Measurements from ENCODE around the gene C1orf210.

The C1orf210 gene

DNA sequence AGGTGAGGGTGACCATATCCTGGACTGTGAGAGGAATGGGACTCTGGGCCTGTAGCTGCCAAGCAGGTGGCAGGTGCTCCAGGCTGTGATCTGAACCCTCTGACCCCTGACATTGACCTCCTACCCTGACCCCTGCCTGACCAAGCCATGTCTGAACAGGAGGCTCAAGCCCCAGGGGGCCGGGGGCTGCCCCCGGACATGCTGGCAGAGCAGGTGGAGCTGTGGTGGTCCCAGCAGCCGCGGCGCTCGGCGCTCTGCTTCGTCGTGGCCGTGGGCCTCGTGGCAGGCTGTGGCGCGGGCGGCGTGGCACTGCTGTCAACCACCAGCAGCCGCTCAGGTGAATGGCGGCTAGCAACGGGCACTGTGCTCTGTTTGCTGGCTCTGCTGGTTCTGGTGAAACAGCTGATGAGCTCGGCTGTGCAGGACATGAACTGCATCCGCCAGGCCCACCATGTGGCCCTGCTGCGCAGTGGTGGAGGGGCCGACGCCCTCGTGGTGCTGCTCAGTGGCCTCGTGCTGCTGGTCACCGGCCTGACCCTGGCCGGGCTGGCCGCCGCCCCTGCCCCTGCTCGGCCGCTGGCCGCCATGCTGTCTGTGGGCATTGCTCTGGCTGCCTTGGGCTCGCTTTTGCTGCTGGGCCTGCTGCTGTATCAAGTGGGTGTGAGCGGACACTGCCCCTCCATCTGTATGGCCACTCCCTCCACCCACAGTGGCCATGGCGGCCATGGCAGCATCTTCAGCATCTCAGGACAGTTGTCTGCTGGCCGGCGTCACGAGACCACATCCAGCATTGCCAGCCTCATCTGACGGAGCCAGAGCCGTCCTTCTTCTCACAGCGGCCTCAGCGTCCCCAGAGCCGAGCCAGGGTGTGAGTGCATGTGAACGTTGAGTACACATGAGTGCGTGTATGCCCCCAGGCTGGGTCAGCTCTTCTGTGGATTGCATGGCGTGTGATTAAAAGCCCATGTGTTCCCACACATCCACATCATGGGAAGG, 12.5 kb downstream of the C1orf210 start:
- DNase-seq = no peak

DNA sequence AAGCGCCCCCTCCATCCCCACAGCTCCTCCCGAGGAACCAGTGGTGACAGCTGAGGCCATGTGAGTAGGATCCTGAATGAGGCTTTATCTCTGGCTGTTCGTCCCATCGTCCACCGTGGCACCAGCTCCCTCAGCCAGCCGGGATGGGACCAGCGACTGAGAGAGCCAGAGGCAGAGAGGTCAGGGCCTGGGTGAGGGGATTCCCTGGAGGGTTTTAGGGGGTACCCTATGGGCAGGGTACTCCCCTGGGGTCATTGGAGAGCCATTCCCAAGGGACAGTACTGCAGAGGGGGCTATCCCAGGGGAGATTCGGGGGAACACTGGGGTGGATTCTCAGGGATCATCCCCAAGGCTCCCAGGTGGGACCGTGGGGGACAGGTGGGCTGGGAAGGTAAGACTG, 13.2 kb downstream of the C1orf210 start:
- DNase-seq = no peak

GRCh38 chr1:43271186-43272118, 13.9 kb downstream of the C1orf210 start:
- no peak for DNase-seq

DNA sequence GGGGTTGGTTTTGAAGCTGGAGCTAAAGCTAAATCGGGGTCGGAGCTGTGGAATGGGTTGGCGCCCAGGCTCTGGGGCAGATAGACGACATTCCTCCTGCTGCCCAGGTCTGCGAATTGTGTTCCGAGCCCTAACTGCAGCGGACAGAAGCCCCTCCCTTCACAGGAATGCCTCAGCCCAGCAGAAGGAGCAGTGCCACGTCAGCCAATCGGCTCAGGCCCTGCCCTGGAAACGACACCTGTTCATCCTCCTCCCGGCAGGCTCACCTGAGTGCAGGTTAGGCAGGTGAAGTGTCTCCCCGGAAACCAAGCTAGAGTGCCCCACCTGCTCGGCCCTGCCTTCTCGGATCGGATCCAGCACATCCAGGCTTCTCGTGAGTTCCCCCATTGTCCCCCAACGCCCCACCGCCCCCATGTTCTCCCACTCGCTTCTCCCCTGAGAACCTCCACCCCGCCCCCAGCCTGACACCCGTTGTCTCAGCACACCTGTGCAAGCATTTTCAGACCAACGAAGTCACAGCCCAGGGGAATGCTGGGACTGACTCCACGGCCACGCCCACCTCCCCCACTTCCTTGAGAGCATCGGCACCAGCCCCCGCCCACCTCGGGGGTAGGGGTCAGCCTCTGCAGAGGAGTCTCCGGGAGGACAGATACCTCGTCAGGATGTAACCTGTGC, 14.8 kb downstream of the C1orf210 start:
- no peak for DNase-seq

DNA sequence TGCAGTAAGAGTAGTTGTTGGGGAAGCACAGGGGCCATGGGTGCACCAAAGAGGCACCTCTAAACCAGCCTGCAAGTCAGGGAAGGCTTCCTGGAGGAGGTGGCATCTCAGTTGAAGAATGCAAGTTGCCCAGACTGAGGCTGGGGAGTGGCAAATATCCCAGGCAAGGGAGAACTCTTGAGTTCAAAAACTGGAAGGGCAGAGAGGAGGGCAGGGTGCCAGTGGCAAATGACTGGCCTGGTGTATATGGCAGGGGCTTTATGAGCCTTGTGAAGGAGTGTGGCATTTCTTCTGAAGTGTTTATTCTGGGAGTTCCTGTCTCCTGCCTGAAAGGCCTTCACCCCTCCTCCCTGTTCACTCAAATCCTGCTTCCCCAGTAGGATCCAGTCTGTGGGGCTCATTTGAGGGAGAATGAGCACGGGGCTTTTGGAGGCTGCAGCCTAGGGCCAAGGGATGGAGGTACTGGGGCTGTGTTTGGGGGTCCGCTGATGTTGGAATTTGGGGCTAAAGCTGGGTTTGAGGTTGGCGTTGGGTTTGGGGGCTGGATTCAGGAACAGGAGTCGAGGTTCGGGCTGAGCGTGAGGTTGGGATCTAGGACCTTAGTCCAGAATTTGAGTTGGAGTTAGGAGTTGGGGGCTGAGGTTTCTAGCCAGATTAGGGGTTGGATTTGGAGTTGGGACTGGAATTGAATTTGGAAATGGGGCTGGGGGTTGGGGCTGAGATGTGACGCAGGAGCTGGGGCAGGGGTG, 15.6 kb downstream of the C1orf210 start, which contains the start of gene TMEM125:
TSS of gene TMEM125 (plus strand) at position 357 of the 749 bp plus-strand sequence. CDS start 2,740 bp downstream, outside the sequence.
- DNase-seq = no peak

DNA sequence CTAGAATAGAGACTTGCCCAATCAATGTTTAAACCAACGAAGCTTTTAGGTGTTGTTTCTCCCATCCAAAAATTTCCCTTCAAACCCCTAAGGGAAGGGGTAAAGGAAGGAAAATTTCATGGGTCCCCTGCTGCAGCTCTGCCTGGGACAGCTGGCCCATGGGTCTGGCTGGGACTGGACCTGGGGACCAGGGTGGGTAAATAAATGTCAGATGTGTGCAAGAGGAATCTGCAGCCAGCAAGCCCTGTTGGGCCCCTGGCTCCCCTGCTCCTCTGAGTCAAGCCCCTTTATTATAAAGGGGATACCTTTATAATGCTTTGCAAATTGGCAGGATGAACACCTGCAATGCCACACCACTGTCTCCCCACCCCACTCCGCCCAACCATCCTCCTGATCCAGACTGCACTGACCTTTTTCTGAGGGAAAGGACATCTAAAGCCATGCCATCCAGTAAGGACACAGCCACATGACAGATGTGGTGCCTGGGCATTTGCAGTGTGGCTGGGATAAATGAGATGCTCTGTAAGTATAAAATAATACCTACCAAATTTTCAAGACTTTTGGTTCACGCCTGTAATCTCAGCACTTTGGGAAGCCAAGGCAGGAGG, 17.5 kb downstream of the C1orf210 start:
- DNase-seq = no peak

DNA sequence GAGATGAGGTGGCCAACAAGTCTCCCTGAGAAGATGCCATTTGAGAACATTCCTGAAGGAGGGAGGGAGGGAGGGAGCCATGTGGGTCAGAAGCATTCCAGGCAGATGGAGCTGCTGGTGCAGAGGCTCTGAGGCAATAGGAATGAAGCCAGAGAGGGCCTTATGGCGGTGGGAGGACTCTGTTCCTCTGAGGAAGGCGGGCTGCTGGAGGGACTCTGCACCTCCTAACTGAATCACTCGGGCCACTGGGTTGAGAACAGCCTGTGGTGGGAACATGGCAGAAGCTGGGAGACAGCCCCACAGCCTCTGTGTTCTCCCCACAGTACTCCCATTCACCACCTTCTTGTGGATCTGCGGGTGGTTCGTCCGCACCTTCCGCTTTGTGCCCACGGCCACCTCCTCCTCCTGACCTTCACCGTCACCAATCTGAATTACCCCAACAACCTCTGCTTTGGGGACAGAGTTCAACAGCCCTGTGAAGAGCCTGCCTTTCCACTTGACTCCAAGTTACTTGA, 18.0 kb downstream of the C1orf210 start:
- no peak for DNase-seq

DNA sequence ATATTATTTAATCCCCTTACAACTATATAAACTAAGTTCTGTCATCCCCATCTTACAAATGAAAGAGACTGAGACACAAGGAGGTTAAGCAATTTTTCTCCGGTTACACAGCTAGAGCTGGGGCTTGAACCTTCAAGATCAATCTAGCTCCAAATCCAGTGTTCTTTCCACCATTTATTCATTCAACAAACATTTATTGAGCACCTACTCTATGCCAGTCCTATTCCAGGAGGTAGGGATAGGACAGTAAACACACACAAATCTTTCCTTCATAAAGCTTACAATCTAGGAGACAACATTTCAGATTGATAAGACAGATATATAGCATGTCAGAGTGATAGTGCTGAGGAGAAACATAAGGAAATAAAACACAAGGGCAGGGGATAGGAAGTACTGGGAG, 18.5 kb downstream of the C1orf210 start:
- DNase-seq = no peak

- no peak for DNase-seq
Observed at GRCh38 chr1:43265431-43265830, 19.9 kb downstream of the C1orf210 start.

GRCh38 chr1:43258370-43258769, 27.0 kb downstream of the C1orf210 start:
- no peak for DNase-seq

- no peak for DNase-seq
Observed at GRCh38 chr1:43256675-43257570, 28.5 kb downstream of the C1orf210 start.

- DNase-seq = no peak
Observed at GRCh38 chr1:43255438-43256210, 29.8 kb downstream of the C1orf210 start.

DNA sequence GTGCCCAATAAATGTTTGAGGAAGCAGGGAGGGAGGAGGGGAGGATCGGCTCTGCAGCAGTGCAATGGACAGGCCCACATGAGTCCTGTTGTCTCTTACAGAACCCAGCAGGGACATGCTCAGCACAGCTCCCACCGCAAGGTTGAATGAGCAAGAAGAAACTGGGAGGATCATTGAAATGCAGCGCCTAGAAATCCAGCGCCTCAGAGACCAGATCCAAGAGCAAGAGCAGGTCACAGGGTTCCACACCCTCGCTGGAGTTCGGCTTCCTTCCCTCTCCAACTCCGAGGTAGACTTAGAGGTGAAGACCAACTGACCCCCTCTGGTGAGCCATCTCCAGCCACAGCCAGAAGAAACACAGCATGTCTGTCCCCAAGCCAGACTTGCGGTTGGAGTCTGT, 31.5 kb downstream of the C1orf210 start:
- no peak for DNase-seq

- DNase-seq = no peak
Observed at GRCh38 chr1:43253173-43253572, 32.2 kb downstream of the C1orf210 start.

DNA sequence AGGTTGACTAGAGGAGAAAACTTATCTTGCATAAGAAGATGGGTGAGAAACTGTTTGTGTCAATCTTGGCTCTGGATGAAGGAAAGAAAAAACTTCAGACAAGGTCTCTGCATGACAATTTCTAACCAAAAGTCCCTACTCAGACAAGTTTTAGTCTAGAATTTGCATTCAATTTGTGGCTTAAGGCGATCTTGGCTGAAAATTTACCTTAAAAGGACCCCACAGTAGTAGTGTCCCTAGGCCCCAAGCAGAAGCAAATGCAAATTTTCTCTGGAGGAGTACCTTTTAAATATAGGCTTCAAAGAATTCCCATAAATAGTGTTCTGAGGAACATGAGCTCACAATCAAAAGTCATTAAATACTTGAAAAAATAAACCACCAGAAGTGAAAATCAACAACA, 33.2 kb downstream of the C1orf210 start:
- DNase-seq = no peak

- no peak for DNase-seq
Observed at GRCh38 chr1:43251024-43251423, 34.4 kb downstream of the C1orf210 start.

DNA sequence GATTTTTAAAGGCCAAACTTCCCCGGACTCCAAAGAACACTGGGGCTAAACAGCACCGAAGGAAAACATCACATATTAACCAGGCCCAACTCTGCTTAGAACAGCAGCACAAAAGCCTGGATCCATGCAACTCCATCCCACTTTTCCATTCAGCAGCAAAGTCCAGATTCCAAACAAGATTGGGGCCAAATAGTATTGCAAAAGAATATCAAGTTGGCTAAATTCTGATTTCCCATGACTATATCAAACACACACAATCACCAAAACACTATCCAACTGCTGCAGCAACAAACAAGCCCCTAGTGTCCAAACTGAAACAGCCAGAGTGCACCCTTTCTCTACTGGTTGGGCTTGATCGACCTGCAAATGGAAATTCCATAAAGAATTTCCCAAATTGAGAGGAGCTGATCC, 35.0 kb downstream of the C1orf210 start:
- no peak for DNase-seq

DNA sequence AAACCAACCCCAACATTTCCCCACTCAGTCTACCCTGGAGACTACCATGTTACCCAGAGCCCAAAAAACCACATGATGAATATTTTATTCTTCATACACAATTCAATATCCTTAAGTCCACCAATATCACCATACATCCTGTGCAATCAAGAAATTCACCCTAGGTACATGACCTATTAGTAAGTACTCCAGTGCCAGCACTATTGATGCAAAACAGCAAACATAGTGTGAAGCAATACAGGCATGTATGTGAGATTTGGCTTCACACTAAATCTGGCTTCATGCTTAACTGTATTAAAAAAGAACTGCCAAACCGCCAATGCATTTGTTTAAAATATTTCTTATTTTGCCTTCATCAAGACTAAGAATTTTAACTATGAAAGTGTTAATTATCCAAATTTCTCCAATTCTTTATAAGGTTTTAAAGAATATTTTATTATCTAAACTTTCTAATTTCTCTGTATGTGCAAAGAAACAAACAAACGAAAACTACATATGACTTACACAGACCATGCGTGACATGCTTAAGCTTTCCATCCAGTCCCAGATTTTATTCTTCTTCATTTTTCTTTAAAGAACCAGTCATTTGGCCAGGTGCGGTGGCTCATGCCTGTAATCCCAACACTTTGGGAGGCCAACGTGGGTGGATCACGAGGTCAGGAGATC, 38.0 kb downstream of the C1orf210 start:
- no peak for DNase-seq

All from CD4-positive, alpha-beta T cell treated with Interleukin-1 beta for 1 hour (primary cell).